GM18870 (cell line): ENCODE data around the gene MKKS.

Experiments used
- ATAC-seq: cut with Tn5 transposase; IDR thresholded peaks from one replicate; pipeline ENCODE4 v1.9.1; 2021; ENCODE audit warnings: moderate library complexity; ENCODE audit not compliant: unreplicated experiment

The MKKS gene

DNA sequence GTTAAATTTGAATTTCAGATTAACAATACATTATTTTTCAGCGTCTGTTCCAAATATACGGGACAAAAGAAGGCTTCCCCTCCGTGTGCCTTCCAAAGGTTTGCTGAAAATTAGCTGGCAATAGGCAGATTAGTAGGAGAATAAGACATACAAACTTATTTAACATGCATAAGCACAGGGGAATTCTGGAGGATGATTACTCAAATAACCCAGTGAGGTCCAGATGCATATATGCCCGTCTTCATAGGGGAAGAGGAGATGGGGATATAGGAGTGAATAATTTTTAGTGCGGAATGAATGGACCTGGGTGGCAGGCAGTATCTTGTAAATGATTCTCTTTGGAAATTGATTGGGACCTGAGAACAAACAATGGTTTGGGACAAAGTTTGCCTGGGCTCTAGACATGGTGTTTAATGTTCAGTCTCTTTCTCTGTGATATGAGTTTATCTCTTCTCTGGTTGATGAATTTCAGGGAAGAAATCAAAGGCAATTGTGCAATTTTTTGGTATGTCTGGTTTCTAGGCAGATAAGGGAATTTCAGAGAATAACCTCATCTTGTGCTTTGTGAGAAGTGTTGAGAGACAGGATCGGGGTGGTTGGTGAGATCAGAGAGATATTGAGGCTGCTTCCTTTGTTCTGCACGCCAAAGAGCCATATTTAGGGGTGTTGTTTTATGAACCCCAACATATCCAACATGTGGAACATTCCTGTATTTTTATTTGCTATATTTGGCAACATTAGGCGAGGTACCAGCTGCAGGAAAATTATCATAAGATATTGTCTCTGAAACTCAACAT lies 63.7 kb downstream of the MKKS start:
- no peak for ATAC-seq

DNA sequence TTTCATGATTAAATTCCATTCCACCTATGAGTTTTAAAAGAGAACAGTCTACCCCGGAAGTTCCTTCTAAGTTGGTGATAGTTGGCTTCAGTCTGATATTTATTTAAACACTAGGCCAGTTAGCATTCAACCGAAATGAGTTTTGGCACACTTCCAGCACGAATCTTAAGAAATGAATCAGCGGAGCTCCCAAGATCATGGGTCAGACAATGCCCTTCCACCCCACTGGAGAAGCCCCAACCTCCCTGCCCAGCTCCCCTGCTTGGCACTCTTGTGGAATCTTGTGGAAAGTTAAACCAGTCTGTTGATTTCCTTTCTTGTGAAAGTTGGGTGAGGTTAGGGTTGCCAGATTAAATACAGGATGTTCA lies 64.3 kb downstream of the MKKS start:
- no peak for ATAC-seq

DNA sequence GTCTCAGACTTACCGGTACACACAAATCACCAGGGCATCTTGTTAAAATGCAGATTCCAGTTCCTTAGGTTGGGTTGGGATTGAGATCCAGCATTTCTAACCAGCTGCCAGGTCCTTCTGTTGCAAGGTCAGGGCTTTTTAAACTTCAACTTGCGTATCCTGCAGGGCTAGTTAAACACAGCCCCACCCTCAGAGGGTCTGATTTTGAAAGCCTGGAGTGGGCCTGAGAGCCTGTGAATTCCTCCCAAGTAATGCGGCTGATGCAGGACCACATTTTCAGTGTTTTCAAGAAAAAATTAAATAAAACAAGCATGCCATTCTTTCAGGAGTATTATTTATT lies 65.3 kb downstream of the MKKS start:
- no peak for ATAC-seq

DNA sequence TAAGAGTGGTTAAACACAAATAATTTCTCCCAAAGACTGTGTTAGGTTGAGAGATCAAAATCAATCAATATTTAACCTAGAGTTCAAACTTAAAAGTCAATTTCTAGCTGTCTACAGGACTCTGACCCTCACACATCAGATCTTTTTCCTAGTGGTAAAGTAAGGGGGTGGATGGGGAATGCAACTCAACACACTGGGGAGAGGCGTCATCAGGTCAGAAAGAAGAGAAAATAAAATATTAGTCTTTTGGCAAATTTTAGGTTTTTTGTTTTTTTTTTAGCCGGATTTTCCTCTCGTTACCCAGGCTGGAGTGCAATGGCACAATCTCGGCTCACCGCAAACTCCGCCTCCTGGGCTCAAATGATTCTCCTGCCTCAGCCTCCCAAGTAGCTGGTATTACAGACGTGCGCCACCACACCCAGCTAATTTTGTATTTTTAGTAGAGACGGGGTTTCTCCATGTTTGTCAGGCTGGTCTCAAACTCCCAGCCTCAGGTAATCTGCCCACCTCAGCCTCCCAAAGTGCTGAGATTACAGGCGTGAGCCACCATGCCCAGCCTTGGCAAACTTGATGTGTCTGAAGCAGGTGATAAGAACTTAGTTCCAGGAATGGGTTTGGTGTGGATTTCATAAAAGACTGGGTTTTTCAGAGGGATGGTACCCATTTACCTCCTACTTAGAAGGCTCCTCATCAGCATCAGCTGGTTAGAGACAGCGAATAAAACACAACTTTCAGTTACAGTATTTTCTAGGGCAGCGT lies 65.9 kb downstream of the MKKS start:
- no peak for ATAC-seq

DNA sequence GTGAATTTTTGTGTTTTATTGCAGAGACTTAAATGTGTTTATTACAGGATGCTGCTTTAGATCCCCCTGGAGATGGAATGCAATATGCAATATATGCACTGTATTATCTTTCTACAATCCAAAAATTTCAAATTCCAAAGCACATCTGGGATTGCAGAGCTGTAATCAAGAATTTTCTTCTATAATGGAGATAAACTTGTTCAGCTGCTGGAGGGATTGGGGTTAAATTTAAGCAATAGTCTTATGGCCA lies 66.4 kb downstream of the MKKS start:
- ATAC-seq: no peak

DNA sequence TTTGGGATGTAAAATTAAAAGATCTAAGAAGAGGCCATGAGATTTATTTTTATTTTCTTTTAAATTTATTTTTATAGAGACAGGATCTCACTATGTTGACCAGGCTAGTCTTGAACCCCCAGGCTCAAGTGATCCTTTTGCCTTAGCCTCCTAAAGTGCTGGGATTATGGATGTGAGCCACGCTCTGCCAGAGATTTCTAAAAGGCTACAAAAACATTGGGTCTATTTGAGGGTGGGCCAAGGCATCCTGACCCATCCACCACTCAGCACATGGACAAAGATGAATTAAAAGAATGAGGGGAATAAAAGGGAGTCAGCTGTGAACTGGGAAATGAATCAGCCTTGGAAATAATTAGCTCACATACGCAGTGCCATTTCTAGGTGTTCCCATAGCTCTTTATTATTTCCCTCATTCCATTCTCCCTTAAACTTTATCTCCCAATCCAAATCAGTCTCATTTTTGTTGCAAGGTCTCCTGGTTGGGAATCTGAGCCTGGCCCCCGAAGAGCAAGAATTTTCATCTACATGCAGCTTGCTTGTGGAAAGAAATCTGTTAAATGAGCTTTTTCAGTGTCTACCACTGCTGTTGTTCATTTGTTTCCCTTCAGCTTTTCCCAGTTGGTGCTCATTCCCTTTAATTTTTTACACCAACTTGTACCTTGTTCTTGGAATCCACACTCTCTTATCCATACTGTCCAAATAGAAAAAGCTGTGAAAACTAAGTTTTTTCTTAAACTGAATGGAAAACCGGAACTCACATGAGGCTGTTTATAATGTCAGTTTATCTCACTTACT lies 66.9 kb downstream of the MKKS start:
- ATAC-seq: no peak

DNA sequence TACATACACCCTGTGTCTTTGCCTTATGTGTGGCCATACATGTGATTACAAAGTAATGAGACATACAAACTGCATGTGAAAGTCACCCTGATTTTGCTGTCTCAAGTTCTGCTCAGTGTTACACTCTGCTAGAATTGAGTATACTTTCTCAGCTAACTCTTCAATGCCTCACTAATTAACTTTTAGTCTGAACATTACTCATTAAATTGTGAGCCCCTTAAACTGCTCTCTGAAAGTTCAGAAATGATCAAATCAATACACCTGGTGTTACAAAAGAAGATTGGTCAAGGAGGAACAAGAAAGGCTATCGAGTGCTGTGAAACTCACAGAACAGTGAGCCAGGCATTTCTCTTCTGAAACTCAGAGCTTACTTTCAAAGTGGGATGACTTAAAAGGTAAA lies 71.3 kb downstream of the MKKS start:
- peak; percentile 76 for ATAC-seq

DNA sequence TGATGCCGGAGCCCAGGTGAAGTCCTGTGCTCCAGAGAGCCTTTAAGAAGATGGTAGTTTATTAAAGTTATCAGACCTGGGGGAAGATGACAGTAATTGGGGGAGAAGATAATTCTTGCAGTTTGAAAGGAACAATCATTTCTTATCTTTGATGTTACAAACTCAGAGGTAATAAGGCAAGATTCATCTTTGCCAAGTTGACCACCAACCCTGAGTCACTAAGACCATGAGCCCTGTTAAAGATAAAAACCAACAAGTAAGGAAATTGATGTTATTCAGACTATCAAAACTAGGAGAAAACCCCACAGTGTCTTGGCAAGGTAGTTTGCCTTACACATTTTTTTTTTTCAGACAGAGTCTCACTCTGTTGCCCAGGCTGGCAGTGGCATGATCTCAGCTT lies 73.1 kb downstream of the MKKS start:
- ATAC-seq: no peak

DNA sequence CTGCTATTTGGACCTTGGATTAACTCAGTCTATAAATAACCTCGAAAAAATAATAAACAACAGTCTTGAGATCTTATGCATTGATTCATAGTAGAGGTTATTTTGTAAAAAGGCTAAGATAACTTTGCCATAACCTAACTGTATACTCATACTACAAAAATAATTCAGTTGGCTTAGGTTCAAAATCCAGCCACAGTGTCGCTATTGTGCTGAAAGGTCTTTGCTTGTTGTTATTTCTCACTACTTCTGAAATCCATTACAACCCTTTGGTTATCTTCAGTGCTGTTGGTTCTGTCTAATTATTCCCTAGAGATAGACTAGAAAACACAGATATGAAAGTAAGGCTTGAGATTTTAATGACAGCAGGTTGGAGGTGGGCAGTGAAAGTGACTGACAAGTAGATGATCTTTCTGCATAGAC lies 74.4 kb downstream of the MKKS start:
- no peak for ATAC-seq

DNA sequence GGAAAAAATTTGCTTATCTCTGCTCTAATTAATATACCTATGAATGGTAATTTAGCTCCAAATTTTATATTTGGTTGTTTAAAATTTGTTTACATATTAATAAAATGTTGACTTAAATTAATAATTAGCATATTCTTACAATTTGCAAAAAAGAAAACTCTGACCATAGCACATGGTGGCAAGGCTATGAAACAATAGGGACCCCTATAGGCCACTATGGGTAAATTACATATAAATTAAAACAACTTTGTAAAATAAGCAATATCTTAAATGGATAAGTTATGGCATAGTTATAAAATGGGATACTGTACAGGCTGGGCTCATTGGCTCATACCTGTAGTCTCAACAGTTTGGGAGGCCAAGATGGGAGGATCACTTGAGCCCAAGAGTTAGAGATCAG lies 76.0 kb downstream of the MKKS start:
- ATAC-seq: no peak

DNA sequence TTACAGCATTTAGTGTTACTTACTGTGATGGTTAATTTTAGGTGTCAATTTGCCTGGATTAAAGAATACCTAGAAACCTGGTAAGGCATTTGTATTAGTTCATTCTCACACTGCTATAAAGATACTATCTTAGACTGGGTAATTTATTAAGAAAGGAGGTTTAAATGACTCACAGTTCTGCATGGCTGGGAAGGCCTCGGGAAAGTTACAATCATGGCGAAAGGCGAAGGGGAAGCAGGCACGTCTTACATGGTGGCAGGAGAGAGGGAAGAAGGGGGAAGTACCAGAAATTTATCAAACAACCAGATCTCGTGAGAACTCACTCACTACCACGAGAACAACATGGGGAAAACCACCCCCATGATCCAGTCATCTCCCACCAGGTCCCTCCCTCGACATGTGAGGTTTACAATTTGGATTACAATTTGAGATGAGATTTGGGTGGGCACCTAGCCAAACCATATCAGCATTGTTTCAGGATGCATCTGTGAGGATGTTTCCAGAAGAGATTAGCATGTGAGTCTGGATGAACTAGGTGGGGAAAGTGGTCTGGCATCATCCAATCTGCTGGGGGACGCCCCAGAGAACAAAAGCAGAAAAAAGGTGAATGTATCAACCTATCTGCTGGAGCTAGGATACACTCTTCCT lies 76.8 kb downstream of the MKKS start:
- ATAC-seq: no peak

DNA sequence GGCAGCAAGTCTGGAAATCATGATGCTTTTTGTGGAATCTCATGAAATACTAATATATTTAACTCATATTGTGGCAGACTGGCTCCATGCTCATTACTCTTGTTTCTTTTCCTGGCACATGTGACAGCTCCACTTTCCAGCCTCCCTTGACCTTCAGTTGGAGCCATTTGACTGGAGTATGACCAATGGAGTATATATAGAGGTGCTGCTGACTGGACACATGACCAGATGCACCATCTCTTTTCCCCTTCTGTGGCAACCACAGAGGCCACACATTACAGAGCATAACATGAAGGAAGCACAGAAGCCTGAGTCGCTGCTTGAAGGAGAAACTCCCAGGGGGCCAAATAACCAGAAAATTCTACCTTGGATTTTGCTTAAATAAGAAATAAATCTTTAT lies 77.4 kb downstream of the MKKS start:
- no peak for ATAC-seq

DNA sequence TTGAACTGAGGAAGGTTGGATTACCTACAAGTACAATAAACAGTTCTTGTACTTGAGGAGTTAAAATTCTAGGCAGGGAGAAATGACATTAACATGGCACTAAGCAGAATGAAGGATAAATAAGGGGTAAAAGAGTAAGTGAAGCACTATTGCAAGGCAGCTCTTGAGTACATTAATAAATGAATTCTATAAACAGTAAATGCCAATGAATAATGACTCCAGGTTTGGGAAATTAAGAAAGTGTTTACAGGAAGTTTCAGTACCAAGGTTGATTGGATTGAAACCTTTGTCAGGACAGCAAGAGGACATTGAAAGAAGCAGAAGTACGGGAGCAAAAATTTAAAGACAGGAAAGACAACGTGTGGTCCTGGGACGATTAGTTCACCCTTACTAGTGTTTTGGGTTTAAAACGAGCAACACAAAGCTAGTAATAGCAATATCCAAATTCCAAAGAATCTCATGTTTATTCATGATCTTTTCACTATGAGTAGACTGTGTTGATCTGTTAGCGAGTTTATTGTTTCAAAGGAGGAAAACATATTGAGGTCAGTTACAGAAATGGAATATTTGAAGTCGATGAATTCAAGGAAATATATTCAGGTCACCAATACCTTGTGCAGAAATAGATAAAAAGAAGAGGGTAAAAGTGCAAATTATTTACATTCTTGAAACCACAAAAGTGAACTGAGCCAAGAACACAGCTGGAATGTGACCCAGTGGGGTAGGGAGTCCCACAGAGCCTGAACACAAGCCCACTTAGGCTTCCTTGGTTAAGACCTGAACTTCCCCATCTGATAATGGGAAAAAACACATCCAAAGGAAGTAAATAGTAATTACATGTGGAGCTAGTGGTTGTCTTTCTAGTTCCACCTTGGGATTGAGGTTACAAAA lies 80.8 kb downstream of the MKKS start:
- no peak for ATAC-seq
